SK-N-SH (cell line): ENCODE measurements around the gene CHST6.

ENCODE experiments used
- CTCF ChIP-seq: fragments of 200-600 bp; sonication (generic); IDR thresholded peaks from 2 replicates; pipeline ENCODE4 v1.6.1; 2017; ENCODE audit warnings: antibody characterized with exemption, mild to moderate bottlenecking, moderate library complexity
- MAX ChIP-seq: IDR thresholded peaks from 2 replicates; pipeline ENCODE4 v1.4.0; 2012; ENCODE audit warnings: low read depth
- NRF1 ChIP-seq: IDR thresholded peaks from 2 replicates; pipeline ENCODE4 v1.6.1; 2012; ENCODE audit warnings: low read depth, mild to moderate bottlenecking, low read length
- RAD21 ChIP-seq: IDR thresholded peaks from 2 replicates; pipeline ENCODE4 v1.6.1; 2012; ENCODE audit warnings: mild to moderate bottlenecking, low read length

- no peak for TF ChIP-seq CTCF
- no peak for TF ChIP-seq MAX
- no peak for TF ChIP-seq RAD21
- no peak for TF ChIP-seq NRF1
Measured at GRCh38 chr16:75443298-75443697, 51.9 kb downstream of the CHST6 start.
